Measurements from ENCODE around the gene COPS3. TPM values are rescaled to one million over a fixed set of nuclear protein-coding genes. Genes with fewer than 3 reads are reported as not detected.

The COPS3 gene
- polyA plus RNA-seq, 1 experiment = 73.3 TPM

DNA sequence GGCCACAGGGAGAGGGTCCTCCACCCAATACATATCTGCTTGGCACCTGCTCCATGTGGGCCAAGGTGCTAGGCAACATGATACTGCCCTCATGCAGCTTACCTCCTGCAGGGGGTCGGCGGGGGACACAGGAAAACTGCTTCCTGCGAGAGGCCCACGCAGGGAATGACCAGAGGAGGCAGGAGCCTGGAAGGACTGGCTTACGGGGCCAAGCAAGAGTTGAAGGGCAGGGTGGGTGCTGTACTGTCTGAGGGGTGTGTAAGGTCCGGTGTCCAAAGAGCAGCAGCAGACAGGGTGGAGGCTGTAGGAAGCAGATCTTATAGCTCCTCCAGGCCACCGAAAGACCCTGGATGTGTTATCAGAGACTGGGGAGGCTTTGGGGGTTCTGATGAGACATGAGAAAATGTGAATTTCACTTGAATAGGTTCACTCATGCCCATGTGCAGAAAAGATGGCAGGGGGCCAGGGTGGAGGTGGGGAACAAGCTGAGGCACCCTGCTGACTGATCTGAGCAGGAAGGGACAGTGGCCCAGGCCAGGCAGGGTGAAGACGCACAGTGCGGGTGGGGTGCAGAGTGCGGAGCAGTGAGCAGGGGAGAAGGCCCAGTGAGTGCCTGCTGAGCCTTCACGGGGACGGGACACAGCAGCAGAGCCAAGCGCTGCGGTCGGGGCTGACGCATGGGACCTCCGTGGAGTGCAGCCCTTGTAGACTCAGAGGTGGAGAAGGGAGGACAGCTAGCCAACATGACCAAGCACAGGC, 52.3 kb downstream of the COPS3 start:
- Histone ChIP-seq H3K4me3 (ENCODE audit: low read depth, low read length) (no peak overlapping the region), H3K27me3 (ENCODE audit: control insufficient read depth, insufficient read depth, low read length) (no peaks in the 10 kb centered on the region), H3K36me3 (ENCODE audit: control insufficient read depth, insufficient read depth, low read length) (peaks cover 42% of the 10 kb centered on the region)
- TF ChIP-seq, protein P1, sequence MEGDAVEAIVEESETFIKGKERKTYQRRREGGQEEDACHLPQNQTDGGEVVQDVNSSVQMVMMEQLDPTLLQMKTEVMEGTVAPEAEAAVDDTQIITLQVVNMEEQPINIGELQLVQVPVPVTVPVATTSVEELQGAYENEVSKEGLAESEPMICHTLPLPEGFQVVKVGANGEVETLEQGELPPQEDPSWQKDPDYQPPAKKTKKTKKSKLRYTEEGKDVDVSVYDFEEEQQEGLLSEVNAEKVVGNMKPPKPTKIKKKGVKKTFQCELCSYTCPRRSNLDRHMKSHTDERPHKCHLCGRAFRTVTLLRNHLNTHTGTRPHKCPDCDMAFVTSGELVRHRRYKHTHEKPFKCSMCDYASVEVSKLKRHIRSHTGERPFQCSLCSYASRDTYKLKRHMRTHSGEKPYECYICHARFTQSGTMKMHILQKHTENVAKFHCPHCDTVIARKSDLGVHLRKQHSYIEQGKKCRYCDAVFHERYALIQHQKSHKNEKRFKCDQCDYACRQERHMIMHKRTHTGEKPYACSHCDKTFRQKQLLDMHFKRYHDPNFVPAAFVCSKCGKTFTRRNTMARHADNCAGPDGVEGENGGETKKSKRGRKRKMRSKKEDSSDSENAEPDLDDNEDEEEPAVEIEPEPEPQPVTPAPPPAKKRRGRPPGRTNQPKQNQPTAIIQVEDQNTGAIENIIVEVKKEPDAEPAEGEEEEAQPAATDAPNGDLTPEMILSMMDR (IDR thresholded peaks at IDR 0.05; ENCODE audit: insufficient read depth, low read depth, low read length) = no peak
- ChIA-PET POLR2A (no interaction called here), CTCF (no interaction called here)
- DNase-seq (ENCODE audit: low read depth) = no peak

- POLR2A ChIA-PET = no interaction called here
- TF ChIP-seq, protein P1 (IDR thresholded peaks at IDR 0.05; ENCODE audit: insufficient read depth, low read depth, low read length) = no peak
- no peaks in the 10 kb centered on the region for H3K27me3 ChIP-seq (ENCODE audit: control insufficient read depth, insufficient read depth, low read length)
- H3K4me3 ChIP-seq (ENCODE audit: low read depth, low read length) = no peak overlapping the region
- H3K36me3 ChIP-seq (ENCODE audit: control insufficient read depth, insufficient read depth, low read length) = peaks cover 47% of the 10 kb centered on the region
- DNase-seq (ENCODE audit: low read depth) = no peak
- CTCF ChIA-PET = no interaction called here
These were observed 53.2 kb downstream of the COPS3 start for GRCh38 chr17:17227608-17228520.

- ChIA-PET POLR2A (no interaction called here), CTCF (interaction anchor here (1.0 kb wide), 1 partner anchor 9 kb away, joined by 4 read pairs; no protein-coding TSS in a partner anchor)
These were observed 54.4 kb downstream of the COPS3 start for GRCh38 chr17:17226451-17227265.

DNA sequence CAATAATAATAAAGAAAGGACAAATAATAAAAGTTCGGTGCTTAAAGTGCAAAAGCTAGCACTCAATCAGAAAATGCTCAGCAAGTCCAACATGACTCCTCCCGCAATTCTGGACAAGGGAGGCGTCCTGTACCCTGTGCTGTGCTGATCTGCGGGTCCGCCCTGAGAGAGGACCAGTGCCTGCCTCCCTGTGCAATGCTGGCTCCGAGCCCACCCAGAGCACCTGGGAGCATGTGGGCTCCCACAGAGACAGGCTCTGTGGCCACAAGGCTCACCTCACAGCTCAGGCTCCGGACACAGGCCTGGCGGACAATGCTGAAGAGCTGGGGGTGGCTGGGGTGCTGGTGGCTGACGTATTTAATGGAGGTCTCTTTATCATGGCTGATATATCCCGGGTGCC, 55.1 kb downstream of the COPS3 start:
- Histone ChIP-seq H3K27me3 (ENCODE audit: control insufficient read depth, insufficient read depth, low read length) (no peaks in the 10 kb centered on the region), H3K36me3 (ENCODE audit: control insufficient read depth, insufficient read depth, low read length) (peaks cover 52% of the 10 kb centered on the region), H3K4me3 (ENCODE audit: low read depth, low read length) (no peak overlapping the region)
- DNase-seq (ENCODE audit: low read depth) = no peak
- ChIA-PET CTCF (interaction anchor here (1.0 kb wide), 1 partner anchor 10 kb away, joined by 4 read pairs; no protein-coding TSS in a partner anchor), POLR2A (no interaction called here)
- TF ChIP-seq, protein P1 (IDR thresholded peaks at IDR 0.05; ENCODE audit: insufficient read depth, low read depth, low read length) = no peak

More at GRCh38 chr17:17226451-17227265, 54.4 kb downstream of the COPS3 start:
- Histone ChIP-seq H3K4me3 (ENCODE audit: low read depth, low read length) (no peak overlapping the region), H3K36me3 (ENCODE audit: control insufficient read depth, insufficient read depth, low read length) (peaks cover 50% of the 10 kb centered on the region), H3K27me3 (ENCODE audit: control insufficient read depth, insufficient read depth, low read length) (no peaks in the 10 kb centered on the region)
- no peak for DNase-seq (ENCODE audit: low read depth)
- TF ChIP-seq, protein P1 (IDR thresholded peaks at IDR 0.05; ENCODE audit: insufficient read depth, low read depth, low read length) = no peak

All from BJ (cell line).